Measurements from ENCODE around the gene IL27RA. TPM values are rescaled to one million over a fixed set of nuclear protein-coding genes. Genes with fewer than 3 reads are reported as not detected.
"Not testable (repeated sequence)": the region's sequence is repeated elsewhere in the genome, so short reads cannot be mapped to it uniquely, and the experiment has no call there.

The IL27RA gene
- total RNA-seq, 1 experiment from 2014 or later = 7.8 TPM

GRCh38 chr19:14019100-14019499 is 12.5 kb upstream of the IL27RA start:
- H3K9me2 ChIP-seq (ENCODE audit: insufficient read depth) = no peaks in the 10 kb centered on the region
- no peaks in the 10 kb centered on the region for H3K9me3 ChIP-seq (ENCODE audit: insufficient read depth, low read depth)
- CTCF ChIA-PET = interaction anchor here (0.7 kb wide), 1 partner anchor 116 kb away, joined by 3 read pairs; no protein-coding TSS in a partner anchor
- no peaks in the 10 kb centered on the region for H3K27me3 ChIP-seq (ENCODE audit: insufficient read depth, low read depth)
- no peaks in the 10 kb centered on the region for H4K20me1 ChIP-seq (ENCODE audit: insufficient read depth)
- H3K27ac ChIP-seq = no peak overlapping the region
- no peak overlapping the region for H3K4me3 ChIP-seq
- BruUV-seq (replicated peaks) = no TSS peak
- H3K36me3 ChIP-seq (ENCODE audit: low read depth) = no peaks in the 10 kb centered on the region
- no peak overlapping the region for H3K4me2 ChIP-seq
- TF ChIP-seq EZH2 (IDR thresholded peaks at IDR 0.05; ENCODE audit: low read depth) = no peak
- no peaks in the 10 kb centered on the region for H3K79me2 ChIP-seq (ENCODE audit: low read depth)
- intact Hi-C loops (cut with micrococcal nuclease; ENCODE audit: unreplicated experiment) = no loop called here
- no peak overlapping the region for H2AFZ ChIP-seq
- no peak for DNase-seq
- peaks cover 33% of the 10 kb centered on the region; the same call in 1 of the 2 replicates for H3F3A ChIP-seq (ENCODE audit: insufficient read depth, low read depth)
- H3K4me1 ChIP-seq (replicated peaks; ENCODE audit: insufficient read depth) = peaks cover 18% of the 10 kb centered on the region
- POLR2A ChIA-PET (ENCODE audit: unreplicated experiment) = interaction anchor here (0.6 kb wide), 1 partner anchor 31 kb away, joined by 3 read pairs; no protein-coding TSS in a partner anchor

- H3K79me2 ChIP-seq (ENCODE audit: low read depth); H2AFZ ChIP-seq; intact Hi-C loops (cut with micrococcal nuclease; ENCODE audit: unreplicated experiment); H4K20me1 ChIP-seq (ENCODE audit: insufficient read depth); H3K36me3 ChIP-seq (ENCODE audit: low read depth); H3K9me3 ChIP-seq (ENCODE audit: insufficient read depth, low read depth); H3K4me3 ChIP-seq; H3K27ac ChIP-seq; DNase-seq; H3K9me2 ChIP-seq (ENCODE audit: insufficient read depth); H3K4me2 ChIP-seq; CTCF ChIA-PET; H3K27me3 ChIP-seq (ENCODE audit: insufficient read depth, low read depth); BruUV-seq (replicated peaks): not testable (repeated sequence)
- POLR2A ChIA-PET (ENCODE audit: unreplicated experiment) = interaction anchor here (0.6 kb wide), 1 partner anchor 31 kb away, joined by 3 read pairs; no protein-coding TSS in a partner anchor
- Histone ChIP-seq H3F3A (ENCODE audit: insufficient read depth, low read depth) (peaks cover 40% of the 10 kb centered on the region), H3K4me1 (replicated peaks; ENCODE audit: insufficient read depth) (peaks cover 19% of the 10 kb centered on the region)
Measured at GRCh38 chr19:14019739-14020138, 11.8 kb upstream of the IL27RA start.

GRCh38 chr19:14021474-14021873 is 10.1 kb upstream of the IL27RA start:
- intact Hi-C loops (cut with micrococcal nuclease; ENCODE audit: unreplicated experiment) = no loop called here
- Histone ChIP-seq H3K79me2 (ENCODE audit: low read depth) (no peaks in the 10 kb centered on the region), H3K9me3 (ENCODE audit: insufficient read depth, low read depth) (no peaks in the 10 kb centered on the region), H3K4me2 (no peak overlapping the region), H2AFZ (no peak overlapping the region), H3K4me1 (replicated peaks; ENCODE audit: insufficient read depth) (peaks cover 33% of the 10 kb centered on the region), H3K4me3 (no peak overlapping the region), H3K36me3 (ENCODE audit: low read depth) (no peaks in the 10 kb centered on the region), H3K27ac (no peak overlapping the region), H3K9me2 (ENCODE audit: insufficient read depth) (no peaks in the 10 kb centered on the region), H4K20me1 (ENCODE audit: insufficient read depth) (no peaks in the 10 kb centered on the region), H3K27me3 (ENCODE audit: insufficient read depth, low read depth) (no peaks in the 10 kb centered on the region), H3F3A (ENCODE audit: insufficient read depth, low read depth) (peaks cover 55% of the 10 kb centered on the region)
- TF ChIP-seq CTCF (conservative IDR thresholded peaks at IDR 0.05) = no peak
- no peak for TF ChIP-seq EZH2 (IDR thresholded peaks at IDR 0.05; ENCODE audit: low read depth)
- CTCF ChIA-PET = interaction anchor here (0.6 to 0.7 kb wide), 2 partner anchors 114 to 756 kb away, joined by 3 to 4 read pairs; no protein-coding TSS in a partner anchor
- DNase-seq = no peak
- no TSS peak for BruUV-seq (replicated peaks)
- POLR2A ChIA-PET (ENCODE audit: unreplicated experiment) = no interaction called here

- Histone ChIP-seq H3K4me3 (no peak overlapping the region), H3K9me3 (ENCODE audit: insufficient read depth, low read depth) (no peaks in the 10 kb centered on the region), H4K20me1 (ENCODE audit: insufficient read depth) (no peaks in the 10 kb centered on the region), H3K27ac (peak overlapping the region; percentile 35), H3K9me2 (ENCODE audit: insufficient read depth) (no peaks in the 10 kb centered on the region), H2AFZ (no peak overlapping the region), H3F3A (ENCODE audit: insufficient read depth, low read depth) (peaks cover 58% of the 10 kb centered on the region), H3K27me3 (ENCODE audit: insufficient read depth, low read depth) (no peaks in the 10 kb centered on the region), H3K36me3 (ENCODE audit: low read depth) (no peaks in the 10 kb centered on the region), H3K4me2 (no peak overlapping the region), H3K79me2 (ENCODE audit: low read depth) (no peaks in the 10 kb centered on the region), H3K4me1 (replicated peaks; ENCODE audit: insufficient read depth) (peaks cover 35% of the 10 kb centered on the region)
- ChIA-PET POLR2A (ENCODE audit: unreplicated experiment) (interaction anchor here (0.6 kb wide), 1 partner anchor 225 kb away, joined by 3 read pairs; no protein-coding TSS in a partner anchor), CTCF (no interaction called here)
- TF ChIP-seq EZH2 (IDR thresholded peaks at IDR 0.05; ENCODE audit: low read depth) (no peak), CTCF (conservative IDR thresholded peaks at IDR 0.05) (no peak)
- no TSS peak for BruUV-seq (replicated peaks)
- DNase-seq = peak; percentile 28 to 77
- intact Hi-C loops (cut with micrococcal nuclease; ENCODE audit: unreplicated experiment) = no loop called here
Measured at GRCh38 chr19:14022469-14022868, 9.1 kb upstream of the IL27RA start.
